Measurements from ENCODE around the gene HELT.
"Not testable (repeated sequence)": the region's sequence is repeated elsewhere in the genome, so short reads cannot be mapped to it uniquely, and the experiment has no call there.

The HELT gene, protein sequence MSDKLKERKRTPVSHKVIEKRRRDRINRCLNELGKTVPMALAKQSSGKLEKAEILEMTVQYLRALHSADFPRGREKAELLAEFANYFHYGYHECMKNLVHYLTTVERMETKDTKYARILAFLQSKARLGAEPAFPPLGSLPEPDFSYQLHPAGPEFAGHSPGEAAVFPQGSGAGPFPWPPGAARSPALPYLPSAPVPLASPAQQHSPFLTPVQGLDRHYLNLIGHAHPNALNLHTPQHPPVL

DNA sequence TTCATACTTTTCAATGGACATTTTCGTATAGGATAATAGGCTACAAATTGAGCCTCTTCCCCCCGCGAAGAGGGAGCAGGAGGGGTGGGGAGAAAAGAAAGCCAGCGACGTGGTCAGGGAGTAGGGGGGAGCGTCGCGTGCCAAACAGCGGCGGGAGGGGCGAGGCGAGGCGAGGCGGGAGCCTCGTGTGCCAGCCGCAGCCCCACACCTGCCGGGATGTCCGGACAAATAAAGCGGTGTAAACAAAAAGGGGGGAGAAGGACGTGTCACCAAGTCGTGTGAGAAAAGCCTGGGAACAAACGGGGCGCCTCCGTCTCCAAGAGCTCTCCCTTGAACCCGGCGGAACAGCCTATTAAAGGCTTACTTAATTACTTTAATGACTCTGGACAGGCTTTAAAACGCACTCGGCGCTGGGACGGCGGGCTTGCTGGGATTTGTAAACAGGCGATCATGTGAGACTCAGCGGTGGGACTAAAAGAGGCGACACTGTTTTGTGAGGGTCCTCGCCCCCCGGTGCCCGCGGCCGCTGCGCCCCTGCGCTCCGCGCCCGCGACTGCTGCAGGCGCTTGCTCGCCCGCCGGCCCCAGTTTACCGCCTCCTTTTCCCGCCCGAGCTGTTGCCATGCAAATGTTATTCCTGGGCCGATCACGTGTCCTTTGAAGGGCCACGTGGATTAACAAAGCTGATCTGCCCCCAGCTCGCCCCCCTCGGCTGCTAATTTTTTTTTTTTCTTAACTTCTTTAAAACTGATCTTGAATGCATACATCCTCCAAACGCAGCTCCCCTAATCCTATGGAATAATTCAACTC is at the start of gene HELT:
Gene HELT (plus strand): TSS at position 527 of the 809 bp plus-strand sequence. CDS start 439 bp downstream, outside the sequence.
- no peak for DNase-seq

DNA sequence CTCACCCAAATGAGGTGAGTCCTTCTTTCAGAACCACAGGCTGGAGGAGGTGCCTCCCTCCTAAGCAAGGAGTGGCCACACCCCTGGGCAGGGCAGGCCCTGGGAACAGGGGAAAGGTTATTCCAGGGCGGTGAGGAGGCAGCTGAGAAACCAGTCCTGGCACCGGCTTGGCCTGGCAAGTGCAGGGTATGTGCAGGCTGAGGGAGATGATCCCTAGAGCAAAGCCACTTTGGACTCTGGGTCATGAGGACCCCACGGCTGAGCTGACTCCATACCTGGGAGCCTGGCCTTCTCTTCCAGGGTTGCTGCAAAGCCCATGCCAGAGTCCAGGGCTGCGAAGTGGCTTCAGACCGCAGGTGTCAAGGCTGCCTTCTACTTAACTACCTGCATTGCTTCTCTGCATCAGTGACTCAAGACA is 49.5 kb upstream of the HELT start:
- no peak for DNase-seq

DNA sequence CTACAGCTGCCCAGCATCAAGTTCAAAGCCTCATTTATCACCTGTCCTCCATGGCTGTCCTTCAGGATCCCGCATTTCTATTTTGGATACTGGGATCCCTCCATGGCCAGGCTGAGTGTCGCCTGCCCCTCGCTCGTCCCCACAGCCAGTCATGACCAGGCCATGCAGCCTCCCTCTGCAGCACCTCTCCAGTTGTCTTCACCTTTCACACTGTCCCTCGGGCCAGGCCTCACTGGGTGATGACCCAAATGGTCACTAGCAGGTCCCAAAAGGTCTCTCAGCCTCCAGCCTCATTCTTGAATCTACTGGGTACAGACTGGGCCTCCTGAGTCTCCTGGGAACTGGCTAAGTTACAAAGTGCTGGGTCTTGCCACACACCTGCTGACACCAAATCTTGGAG is 48.7 kb upstream of the HELT start:
- DNase-seq = no peak

GRCh38 chr4:184972991-184973390 is 45.3 kb upstream of the HELT start:
- DNase-seq = peak; percentile 46 to 55 (median 48)

DNA sequence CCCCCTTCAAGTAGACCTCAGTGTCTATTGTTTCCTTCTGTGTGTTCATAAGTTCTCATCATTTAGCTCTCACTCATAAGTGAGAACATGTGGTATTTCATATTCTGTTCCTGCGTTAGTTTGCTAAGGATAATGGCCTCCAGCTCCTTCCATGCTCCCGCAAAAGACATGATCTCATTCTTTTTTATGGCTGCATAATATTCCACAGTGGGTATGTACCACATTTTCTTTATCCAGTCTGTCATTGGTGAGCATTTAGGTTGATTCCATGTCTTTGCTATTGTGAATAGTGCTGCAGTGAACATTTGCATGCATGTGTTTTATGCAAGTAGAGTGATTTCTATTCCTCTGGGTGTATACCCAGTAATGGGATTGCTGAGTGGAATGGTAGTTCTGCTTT is 41.9 kb upstream of the HELT start:
- not testable (repeated sequence) for DNase-seq

- no peak for DNase-seq
Measured at GRCh38 chr4:184977747-184978146, 40.5 kb upstream of the HELT start.

DNA sequence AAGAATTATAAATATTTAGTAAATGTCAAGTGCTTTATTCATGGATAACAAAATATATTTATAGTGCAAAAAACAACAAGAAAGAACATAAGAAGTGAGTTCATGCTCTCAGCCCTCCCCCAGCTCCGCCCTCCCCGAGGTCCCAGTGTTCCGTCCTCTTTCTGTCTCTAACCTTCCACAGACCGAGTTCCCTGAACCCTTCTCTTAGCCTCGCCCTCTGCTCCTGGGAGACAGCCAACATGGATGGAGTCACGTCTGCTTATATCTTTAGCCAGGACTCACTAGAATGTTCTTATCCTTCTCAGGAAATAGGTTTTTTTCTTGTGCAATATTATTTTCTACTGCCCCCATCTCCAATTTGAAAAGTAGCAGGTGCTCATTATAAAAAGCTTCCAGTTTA is 40.1 kb upstream of the HELT start:
- no peak for DNase-seq

- no peak for DNase-seq
Measured at GRCh38 chr4:184979461-184980124, 38.7 kb upstream of the HELT start.

DNA sequence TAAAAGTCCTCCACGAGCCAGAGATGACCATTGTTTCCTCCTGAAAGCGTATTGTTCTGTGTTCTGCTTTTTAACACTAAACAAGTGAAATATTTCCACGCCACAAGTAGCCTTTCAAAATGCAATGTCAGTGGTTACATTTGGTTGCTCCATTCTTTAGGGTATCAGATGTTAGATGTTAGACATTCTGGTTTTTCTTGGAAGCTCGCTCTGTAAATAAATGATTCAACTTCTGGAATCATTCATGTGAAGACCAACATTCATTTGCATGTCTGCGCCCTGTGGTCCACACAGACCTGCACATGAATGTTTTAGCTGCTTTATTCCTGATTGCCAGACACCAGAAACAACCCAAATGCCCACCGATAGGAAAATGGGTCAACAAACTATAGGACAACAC is 38.0 kb upstream of the HELT start:
- no peak for DNase-seq

- DNase-seq = peak; percentile 53 to 70 (median 55)
Measured at GRCh38 chr4:184983672-184984356, 34.5 kb upstream of the HELT start.

- no peak for DNase-seq
Measured at GRCh38 chr4:184987493-184988031, 30.7 kb upstream of the HELT start.

DNA sequence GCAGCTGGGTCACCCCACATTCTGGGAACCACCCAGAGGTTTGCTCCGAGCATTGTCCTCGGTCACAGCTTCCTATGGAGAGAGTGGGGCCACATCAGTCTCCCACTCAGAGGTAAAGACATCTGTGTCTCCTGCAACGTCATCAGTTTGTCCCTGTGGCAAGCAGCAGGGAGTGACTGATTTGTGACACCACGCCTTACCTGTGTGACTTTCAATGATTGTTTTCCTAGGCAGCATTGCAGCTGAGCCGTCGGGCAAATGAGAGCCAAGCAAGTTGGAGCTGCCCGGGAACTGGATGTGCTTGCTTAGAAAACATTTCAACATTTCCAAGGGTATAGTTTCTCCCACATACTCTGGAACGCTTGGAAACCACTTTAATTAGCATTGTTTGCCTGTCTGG is 29.7 kb upstream of the HELT start:
- DNase-seq = no peak

DNA sequence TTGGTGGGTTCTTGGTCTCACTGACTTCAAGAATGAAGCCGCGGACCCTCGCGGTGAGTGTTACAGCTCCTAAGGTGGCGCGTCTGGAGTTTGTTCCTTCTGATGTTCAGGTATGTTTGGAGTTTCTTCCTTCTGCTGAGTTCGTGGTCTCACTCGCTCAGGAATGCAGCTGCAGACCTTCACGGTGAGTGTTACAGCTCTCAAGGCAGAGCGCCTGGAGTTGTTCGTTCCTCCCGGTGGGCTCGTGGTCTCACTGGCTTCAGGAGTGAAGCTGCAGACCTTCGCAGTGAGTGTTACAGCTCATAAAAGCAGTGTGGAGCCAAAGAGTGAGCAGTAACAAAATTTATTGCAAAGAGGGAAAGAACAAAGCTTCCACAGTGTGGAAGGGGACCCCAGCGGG is 29.0 kb upstream of the HELT start:
- not testable (repeated sequence) for DNase-seq

- DNase-seq = not testable (repeated sequence)
Measured at GRCh38 chr4:184990131-184990530, 28.2 kb upstream of the HELT start.

- DNase-seq = no peak
Measured at GRCh38 chr4:184991860-184992259, 26.4 kb upstream of the HELT start.

DNA sequence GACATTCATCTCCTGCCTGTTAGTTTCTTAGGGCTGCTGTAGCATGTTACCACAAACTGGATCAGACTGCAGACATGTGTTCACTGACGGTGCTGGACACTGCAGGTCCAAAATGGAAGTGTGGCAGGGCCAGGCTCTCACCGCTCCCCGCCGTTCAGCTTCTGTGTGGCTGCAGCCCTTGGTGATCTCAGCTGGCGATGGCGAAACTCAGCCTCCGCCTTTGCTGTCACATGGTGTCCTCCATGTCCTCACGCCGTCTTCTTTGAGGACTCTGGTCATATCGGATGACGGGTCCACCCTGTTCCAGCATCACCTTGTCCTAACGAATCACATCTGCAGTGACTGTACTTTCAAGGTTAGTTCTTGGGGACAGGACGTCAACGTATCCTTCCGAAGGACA is 25.9 kb upstream of the HELT start:
- DNase-seq = no peak

- no peak for DNase-seq
Measured at GRCh38 chr4:184993247-184993646, 25.0 kb upstream of the HELT start.

DNA sequence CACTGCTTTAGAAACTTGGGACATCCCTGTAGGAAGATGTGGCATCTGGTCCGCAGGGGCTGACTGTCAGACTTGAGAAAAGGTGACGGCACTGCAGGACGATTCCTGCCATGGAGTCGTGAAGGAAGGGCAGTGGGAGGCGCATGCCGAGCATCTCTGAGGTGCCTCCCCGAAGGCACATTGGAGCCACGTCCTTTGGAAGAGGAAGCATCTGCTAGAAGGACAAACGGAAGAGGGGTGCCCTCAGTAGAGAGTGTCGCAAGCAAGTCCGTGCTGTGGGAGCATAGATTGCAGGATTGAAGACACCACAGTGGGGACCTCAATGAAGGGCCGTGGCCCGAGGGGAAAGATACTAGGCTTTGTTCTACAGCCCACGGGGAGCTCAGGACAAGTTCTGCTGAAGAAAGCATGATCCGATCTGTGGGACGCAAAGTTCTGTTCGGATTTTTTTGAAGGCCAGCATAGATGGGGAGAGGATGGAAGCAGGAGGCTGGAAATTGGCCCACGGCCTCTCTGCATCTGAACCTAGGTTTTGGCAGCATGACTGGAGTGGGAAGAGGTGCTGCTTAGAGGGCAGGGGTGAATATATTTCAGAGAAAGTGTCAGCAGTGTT is 24.2 kb upstream of the HELT start:
- DNase-seq = peak in 2 of 3 donors; percentile 11 to 35

- DNase-seq = no peak
Measured at GRCh38 chr4:184994623-184995010, 23.7 kb upstream of the HELT start.

- not testable (repeated sequence) for DNase-seq
Measured at GRCh38 chr4:184997656-184998055, 20.6 kb upstream of the HELT start.

DNA sequence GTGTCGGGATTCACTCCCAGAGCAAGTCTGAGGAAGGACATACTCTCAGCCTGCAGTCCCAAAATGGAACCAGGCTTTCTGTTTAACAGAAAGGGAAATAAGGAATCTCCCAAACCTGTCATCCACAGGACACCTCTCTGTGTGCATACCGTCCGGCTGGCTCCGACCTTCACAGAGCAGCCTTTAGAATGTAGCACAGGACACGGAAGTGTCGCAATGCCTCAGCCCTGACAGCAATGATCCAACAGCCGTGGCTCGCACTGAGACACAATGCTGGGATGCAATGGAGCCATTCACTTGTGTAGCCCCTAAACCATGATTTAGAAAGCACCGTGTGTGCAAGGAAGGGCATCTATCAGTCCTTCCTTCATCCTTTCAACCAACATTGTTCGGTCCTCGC is 15.5 kb upstream of the HELT start:
- DNase-seq = peak in 1 of 3 donors; percentile 23

DNA sequence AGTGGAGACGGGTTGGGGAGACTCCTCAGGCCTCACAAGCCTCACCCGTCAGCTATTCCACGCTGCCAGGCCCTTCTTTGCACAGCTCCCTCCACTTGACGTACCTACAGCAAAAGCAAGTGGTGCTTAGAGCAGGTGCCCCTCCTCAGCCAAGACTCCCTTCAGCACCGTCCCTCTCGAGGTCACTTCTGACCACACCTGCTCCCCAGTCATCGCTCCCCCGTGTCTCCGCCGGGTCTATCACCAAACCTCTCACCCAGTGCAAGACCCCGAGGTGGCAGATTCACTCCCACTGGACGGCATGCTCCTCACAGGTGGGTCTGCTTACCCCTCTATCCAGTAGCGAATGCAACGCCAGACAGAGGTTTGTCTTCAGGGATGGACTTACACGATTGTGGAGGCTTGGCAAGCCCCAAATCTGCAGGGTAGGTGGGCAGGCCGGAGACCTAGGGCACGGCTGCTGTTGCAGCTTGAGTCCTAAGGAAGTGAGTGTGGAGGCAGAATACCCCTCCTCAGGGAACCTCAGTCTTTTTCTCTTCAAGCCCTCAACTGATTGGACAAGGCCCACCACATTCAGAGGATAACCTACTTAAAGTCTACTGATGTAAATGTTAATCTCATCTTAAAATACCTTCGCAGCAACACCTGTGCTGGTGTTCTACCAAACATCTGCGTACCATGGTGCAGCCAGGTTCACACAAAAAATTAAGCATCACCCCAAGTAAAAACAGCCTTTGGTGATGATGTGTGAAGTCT is 14.5 kb upstream of the HELT start:
- no peak for DNase-seq
